Ishikawa (cell line): ENCODE results near the gene CNR2.

Experiments used
- CEBPB ChIP-seq: IDR thresholded peaks from 2 replicates; pipeline ENCODE4 v1.6.1; 2012
- CREB1 ChIP-seq: IDR thresholded peaks from 2 replicates; pipeline ENCODE4 v1.6.1; 2012; ENCODE audit warnings: low read depth
- EGR1 ChIP-seq: IDR thresholded peaks from 2 replicates; pipeline ENCODE4 v1.6.1; 2012
- EP300 ChIP-seq: IDR thresholded peaks from 2 replicates; pipeline ENCODE4 v1.6.1; 2012; ENCODE audit warnings: borderline replicate concordance
- FOXM1 ChIP-seq: IDR thresholded peaks from 2 replicates; pipeline ENCODE4 v1.6.1; 2012; ENCODE audit warnings: low read depth, borderline replicate concordance
- MAX ChIP-seq: IDR thresholded peaks from 2 replicates; pipeline ENCODE4 v1.6.1; 2012
- NFIC ChIP-seq: IDR thresholded peaks from 2 replicates; pipeline ENCODE4 v1.6.1; 2012
- RAD21 ChIP-seq: IDR thresholded peaks from 2 replicates; pipeline ENCODE4 v1.6.1; 2012; ENCODE audit warnings: low read depth
- TAF1 ChIP-seq: IDR thresholded peaks from 2 replicates; pipeline ENCODE4 v1.6.1; 2012; ENCODE audit warnings: low read depth, mild to moderate bottlenecking
- TCF12 ChIP-seq: IDR thresholded peaks from 2 replicates; pipeline ENCODE4 v1.6.1; 2012; ENCODE audit warnings: low read depth
- TEAD4 ChIP-seq: IDR thresholded peaks from 2 replicates; pipeline ENCODE4 v1.6.1; 2012
- YY1 ChIP-seq: IDR thresholded peaks from 2 replicates; pipeline ENCODE4 v1.6.1; 2012; ENCODE audit warnings: low read depth
- ZBTB7A ChIP-seq: IDR thresholded peaks from 2 replicates; pipeline ENCODE4 v1.6.1; 2012; ENCODE audit warnings: low read depth
- TF ChIP-seq, protein P1 (sequence below): IDR thresholded peaks from 2 replicates; pipeline ENCODE4 v1.6.1; 2012
- TF ChIP-seq, protein P2 (sequence below): IDR thresholded peaks from 2 replicates; pipeline ENCODE4 v1.6.1; 2012; ENCODE audit warnings: low read depth, mild to moderate bottlenecking

Gene CNR2

GRCh38 chr1:23843644-23844043, 69.5 kb downstream of the CNR2 start:
- no peak for TF ChIP-seq TAF1

DNA sequence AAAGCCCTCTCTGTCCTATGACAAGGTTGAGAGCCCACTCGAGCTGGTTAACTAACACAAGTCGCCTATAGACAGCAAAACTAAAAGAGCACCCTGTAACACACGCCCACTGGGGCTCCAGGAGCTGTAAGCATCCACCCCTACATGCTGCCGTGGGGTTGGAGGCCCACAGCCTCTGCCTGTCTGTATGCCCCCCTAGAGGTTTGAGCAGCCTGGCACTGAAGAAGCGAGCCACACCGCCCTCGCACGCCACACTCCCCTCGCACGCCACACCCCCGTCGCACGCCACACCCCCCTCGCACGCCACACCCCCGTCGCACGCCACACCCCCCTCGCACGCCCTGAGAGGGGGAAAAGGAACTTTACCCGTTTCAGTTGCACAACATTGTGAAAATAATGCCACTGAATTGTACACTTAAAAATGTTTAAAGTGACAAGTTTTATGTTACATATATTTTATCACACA, 74.7 kb downstream of the CNR2 start:
- TF ChIP-seq ZBTB7A, result 0 out of 2 replicates have a peak, but pooled peaks have one; percentile 41
- TF ChIP-seq MAX, result peak; percentile 43; the same call in 1 of the 2 replicates
- TF ChIP-seq CEBPB, result peak; percentile 87
- no peak for TF ChIP-seq TEAD4
- TF ChIP-seq, protein P1, sequence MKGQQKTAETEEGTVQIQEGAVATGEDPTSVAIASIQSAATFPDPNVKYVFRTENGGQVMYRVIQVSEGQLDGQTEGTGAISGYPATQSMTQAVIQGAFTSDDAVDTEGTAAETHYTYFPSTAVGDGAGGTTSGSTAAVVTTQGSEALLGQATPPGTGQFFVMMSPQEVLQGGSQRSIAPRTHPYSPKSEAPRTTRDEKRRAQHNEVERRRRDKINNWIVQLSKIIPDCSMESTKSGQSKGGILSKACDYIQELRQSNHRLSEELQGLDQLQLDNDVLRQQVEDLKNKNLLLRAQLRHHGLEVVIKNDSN, result no peak
- no peak for TF ChIP-seq RAD21
- TF ChIP-seq FOXM1, result no peak
- no peak for TF ChIP-seq YY1
- no peak for TF ChIP-seq TCF12
- no peak for TF ChIP-seq EP300
- TF ChIP-seq CREB1, result no peak
- TF ChIP-seq NFIC, result no peak
- TF ChIP-seq, protein P2, sequence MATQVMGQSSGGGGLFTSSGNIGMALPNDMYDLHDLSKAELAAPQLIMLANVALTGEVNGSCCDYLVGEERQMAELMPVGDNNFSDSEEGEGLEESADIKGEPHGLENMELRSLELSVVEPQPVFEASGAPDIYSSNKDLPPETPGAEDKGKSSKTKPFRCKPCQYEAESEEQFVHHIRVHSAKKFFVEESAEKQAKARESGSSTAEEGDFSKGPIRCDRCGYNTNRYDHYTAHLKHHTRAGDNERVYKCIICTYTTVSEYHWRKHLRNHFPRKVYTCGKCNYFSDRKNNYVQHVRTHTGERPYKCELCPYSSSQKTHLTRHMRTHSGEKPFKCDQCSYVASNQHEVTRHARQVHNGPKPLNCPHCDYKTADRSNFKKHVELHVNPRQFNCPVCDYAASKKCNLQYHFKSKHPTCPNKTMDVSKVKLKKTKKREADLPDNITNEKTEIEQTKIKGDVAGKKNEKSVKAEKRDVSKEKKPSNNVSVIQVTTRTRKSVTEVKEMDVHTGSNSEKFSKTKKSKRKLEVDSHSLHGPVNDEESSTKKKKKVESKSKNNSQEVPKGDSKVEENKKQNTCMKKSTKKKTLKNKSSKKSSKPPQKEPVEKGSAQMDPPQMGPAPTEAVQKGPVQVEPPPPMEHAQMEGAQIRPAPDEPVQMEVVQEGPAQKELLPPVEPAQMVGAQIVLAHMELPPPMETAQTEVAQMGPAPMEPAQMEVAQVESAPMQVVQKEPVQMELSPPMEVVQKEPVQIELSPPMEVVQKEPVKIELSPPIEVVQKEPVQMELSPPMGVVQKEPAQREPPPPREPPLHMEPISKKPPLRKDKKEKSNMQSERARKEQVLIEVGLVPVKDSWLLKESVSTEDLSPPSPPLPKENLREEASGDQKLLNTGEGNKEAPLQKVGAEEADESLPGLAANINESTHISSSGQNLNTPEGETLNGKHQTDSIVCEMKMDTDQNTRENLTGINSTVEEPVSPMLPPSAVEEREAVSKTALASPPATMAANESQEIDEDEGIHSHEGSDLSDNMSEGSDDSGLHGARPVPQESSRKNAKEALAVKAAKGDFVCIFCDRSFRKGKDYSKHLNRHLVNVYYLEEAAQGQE, result no peak

DNA sequence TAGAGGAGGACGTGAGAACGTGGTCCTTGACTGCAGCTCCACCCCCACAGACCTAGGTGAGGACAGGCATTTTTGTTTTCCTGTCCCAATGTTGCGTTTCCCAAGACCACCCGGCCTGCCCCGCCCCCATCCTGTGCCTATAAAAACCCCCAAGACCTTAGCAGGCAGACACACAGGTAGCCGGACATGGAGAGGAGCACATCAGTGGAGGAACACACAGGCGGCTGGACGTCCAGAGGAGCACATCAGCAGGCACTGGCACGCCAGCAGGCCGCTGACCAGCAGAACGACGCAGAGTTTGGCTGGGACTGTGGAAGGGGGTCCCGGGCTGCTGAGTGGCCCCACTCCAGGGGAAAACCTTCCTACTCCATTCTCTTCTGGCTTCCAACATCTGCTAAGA, 75.3 kb downstream of the CNR2 start:
- no peak for TF ChIP-seq CEBPB
- no peak for TF ChIP-seq TAF1
- no peak for TF ChIP-seq TEAD4
- TF ChIP-seq FOXM1, result no peak
- no peak for TF ChIP-seq TCF12
- TF ChIP-seq, protein P1, result no peak
- no peak for TF ChIP-seq RAD21
- TF ChIP-seq NFIC, result no peak
- TF ChIP-seq, protein P2, result no peak
- TF ChIP-seq ZBTB7A, result no peak
- no peak for TF ChIP-seq YY1
- no peak for TF ChIP-seq CREB1

DNA sequence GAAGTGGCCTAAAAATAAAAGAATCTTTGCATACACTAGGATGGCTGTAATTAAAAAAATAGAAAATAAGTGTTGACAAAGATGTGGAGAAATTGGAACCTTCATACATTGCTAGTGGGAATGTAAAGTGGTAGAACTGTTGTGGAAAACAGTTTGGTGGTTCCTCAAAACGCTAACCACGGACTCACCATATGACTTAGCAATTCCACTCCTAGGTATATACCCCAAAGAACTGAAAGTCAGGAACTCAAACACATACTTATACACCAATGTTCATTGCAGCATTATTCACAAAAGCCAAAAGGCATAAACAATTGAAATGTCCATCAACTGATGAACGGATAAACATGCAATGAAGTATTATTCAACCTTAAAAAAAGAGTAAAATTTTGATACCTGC, 77.1 kb downstream of the CNR2 start:
- no peak for TF ChIP-seq RAD21
- no peak for TF ChIP-seq EGR1
- TF ChIP-seq EP300, result no peak
- no peak for TF ChIP-seq ZBTB7A
- no peak for TF ChIP-seq YY1

DNA sequence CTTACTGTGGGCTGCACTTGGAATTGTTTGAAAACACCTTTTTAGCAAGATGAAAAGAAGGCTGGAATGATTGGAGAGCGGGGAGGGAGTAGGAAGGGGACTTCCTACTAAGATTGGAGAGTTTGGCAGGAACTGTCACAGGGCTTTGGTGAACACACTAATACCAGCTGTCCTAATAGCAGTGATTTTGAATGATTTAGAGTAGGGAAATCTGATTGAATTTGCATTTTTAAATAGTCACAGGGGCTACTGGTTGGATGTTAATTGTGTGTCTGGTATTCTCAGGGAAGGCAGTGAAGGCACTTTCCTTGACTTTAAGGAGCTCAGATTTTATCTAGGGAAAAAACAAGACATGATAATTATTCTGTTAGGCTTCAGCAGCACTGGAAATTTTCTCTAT, 85.4 kb downstream of the CNR2 start:
- TF ChIP-seq, protein P2, result no peak
- no peak for TF ChIP-seq TEAD4
- no peak for TF ChIP-seq EP300
- no peak for TF ChIP-seq TAF1
- TF ChIP-seq NFIC, result no peak
- TF ChIP-seq TCF12, result no peak
- no peak for TF ChIP-seq YY1
- no peak for TF ChIP-seq EGR1
- no peak for TF ChIP-seq CREB1
- TF ChIP-seq, protein P1, result no peak
- TF ChIP-seq RAD21, result no peak
- no peak for TF ChIP-seq FOXM1
- TF ChIP-seq CEBPB, result no peak
- TF ChIP-seq ZBTB7A, result no peak
